GM13977 (cell line): ENCODE results near the gene KCNJ16.

Experiments used
- DNase-seq: peaks from one replicate; pipeline ENCODE4 v3.0.0; 2012; ENCODE audit warnings: low spot score
- CTCF ChIP-seq: IDR thresholded peaks from 2 replicates; pipeline ENCODE4 v1.5.1; 2012; ENCODE audit warnings: mild to moderate bottlenecking, control low read depth; ENCODE audit not compliant: insufficient read depth; ENCODE audit errors: extremely low read depth, missing control alignments
- in situ Hi-C: fragments of 300-500 bp; cut with MboI; formaldehyde crosslinking; loops from one replicate; pipeline ENCODE4 v1.12.0; 2022; ENCODE audit warnings: low sequenced_read_pairs, low pct_unique_long_range_greater_than_20kb, mixed read lengths, inconsistent platforms; ENCODE audit not compliant: unreplicated experiment

The KCNJ16 gene

DNA sequence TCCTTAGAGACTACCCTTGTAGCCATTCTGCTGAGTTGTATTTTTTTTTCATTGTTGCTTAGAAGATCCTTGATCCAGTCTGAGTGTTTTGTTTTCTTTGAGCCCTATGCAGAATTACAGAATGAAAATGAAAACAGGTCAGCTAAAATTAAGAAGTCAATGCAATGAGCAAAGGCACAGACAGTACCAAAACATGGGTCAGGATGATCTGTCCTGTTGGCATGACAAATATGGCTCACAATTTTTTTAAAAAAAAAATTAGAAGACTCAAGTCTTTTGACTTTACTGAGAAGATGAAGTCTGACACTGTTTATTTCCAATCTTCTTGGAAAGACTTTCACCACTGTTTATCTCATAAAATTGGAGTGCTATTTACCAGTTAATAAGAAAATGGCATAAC lies 32.4 kb downstream of the KCNJ16 start:
- no peak for TF ChIP-seq CTCF
- no peak for DNase-seq
- in situ Hi-C loops, result no loop called here

DNA sequence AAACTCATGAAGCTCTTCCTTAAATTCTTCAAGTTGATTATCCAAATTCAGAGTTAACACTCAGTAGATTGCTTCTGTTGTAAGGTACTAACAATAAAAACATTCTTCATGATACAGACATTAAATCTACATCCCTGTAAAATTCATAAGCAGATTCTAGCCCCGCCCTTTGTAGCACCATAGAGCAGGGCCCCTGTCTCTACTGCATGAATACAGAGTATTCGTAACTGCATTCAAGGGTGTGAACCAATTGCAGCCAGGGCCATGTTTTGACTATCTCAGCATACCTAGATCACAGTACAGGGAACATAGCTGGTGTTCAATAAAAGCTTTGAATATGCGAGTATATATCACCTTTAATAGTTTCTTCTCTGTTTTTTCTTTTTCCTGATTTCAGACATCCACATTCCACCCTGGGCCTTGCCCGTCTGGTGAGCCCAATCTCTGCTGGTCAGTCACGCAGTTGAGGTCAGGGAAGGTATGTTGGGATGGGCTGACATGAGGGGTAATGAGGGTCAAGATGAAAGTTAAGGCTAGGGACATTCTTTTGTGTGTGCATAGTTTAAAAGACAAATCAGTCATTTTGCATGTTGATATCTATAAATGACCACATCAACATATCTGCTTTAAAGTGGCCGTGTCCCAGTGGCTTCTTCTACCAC lies 33.0 kb downstream of the KCNJ16 start:
- in situ Hi-C loops, result no loop called here
- DNase-seq, result no peak
- no peak for TF ChIP-seq CTCF

DNA sequence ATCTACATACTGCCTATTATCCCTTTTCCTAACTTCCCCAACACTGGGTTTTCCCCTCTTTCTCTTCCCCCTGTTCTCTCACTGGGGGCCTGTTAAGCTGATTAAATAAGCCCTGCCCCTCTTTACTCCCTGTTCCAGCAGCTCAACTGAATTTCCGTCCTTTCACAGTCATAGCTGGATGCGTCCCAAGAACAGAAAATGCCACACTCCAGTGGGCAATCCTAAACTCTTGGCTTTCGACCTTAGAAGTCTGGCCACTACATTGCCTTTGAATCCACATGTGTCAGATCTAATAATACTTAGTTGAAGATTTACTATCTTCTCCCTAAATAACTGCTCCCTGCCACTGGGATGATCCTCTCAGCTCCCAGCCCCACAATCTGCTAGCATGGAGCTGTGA lies 34.5 kb downstream of the KCNJ16 start:
- in situ Hi-C loops, result no loop called here
- no peak for DNase-seq
- no peak for TF ChIP-seq CTCF

DNA sequence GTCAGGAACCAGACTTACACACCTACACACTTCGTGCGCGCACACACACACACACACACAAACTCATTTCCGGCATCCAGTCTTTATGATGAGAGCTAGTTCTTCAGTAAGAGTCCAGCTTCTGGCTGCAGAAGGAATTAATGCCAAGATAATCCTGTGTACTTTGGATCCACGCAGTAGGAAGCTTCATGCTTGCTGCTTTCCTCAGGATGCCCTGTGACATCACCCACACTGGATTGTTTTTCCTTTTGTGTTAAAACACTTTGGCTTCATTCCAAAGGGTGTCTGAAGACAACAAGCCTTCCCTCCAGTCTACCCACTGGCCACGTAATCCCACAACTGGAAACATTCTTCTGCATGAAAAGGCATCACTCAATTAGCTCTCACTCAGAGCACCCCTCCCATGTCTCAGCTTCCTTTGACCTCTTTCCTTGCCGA lies 35.4 kb downstream of the KCNJ16 start:
- in situ Hi-C loops, result no loop called here
- TF ChIP-seq CTCF, result no peak
- DNase-seq, result no peak

- TF ChIP-seq CTCF, result no peak
- in situ Hi-C loops, result no loop called here
- no peak for DNase-seq
Observed at GRCh38 chr17:70111201-70111600, 36.2 kb downstream of the KCNJ16 start.

DNA sequence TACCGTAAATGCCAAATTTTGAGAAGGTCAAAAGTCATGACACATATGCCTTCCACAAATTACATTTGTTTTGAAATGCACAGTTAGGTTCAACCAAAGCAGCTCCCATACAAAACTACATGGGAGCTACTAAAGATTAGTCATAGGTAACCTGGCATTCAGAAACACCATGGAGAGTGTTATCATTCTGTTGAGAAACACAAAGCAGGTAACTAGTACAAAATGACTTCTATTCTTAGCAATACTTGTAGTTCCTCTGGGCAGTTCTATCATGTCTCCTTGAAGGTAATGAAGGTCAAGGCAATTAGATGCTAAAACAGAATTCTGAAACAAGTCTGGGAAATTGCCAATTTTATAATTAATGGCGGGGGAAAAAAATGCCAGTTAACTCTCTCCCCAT lies 39.4 kb downstream of the KCNJ16 start:
- in situ Hi-C loops, result no loop called here
- TF ChIP-seq CTCF, result no peak
- DNase-seq, result no peak
